Lower leg skin (tissue), 3 donors: ENCODE measurements around the gene AP2A1.

ENCODE experiments used
- POLR2A ChIP-seq, 2 donors: fragments of 450-650 bp; IDR thresholded peaks; one replicate each; pipeline ENCODE4 v1.6.1; 2016 to 2017; ENCODE audit warnings: antibody characterized with exemption in 2 of 2, mild to moderate bottlenecking in 1 of 2, moderate library complexity in 1 of 2
- TF ChIP-seq, protein P1 (sequence below), 3 donors: fragments of 450-650 bp; IDR thresholded peaks; one replicate each; pipeline ENCODE4 v1.5.1; 2016; ENCODE audit warnings: antibody characterized with exemption in 3 of 3, mild to moderate bottlenecking in 3 of 3, moderate library complexity in 2 of 3

DNA sequence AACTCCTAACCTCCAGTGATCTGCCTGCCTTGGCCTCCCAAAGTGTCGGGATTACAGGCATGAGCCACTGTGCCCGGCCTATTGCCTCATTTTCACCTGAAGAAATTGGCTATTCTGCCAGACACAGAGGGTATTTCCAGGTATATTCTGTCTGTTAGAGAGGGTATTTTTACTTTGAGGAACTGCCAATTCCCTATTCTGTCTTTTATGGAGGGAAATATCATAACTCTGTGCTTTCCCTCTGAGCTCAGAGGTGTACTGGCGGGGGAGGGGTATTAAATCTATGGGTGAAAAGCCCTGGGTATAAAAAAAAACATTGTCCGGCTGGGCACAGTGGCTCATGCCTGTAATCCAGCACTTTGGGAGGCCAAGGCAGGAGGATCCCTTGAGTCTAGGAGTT lies 28.5 kb upstream of the AP2A1 start:
- TF ChIP-seq, protein P1, sequence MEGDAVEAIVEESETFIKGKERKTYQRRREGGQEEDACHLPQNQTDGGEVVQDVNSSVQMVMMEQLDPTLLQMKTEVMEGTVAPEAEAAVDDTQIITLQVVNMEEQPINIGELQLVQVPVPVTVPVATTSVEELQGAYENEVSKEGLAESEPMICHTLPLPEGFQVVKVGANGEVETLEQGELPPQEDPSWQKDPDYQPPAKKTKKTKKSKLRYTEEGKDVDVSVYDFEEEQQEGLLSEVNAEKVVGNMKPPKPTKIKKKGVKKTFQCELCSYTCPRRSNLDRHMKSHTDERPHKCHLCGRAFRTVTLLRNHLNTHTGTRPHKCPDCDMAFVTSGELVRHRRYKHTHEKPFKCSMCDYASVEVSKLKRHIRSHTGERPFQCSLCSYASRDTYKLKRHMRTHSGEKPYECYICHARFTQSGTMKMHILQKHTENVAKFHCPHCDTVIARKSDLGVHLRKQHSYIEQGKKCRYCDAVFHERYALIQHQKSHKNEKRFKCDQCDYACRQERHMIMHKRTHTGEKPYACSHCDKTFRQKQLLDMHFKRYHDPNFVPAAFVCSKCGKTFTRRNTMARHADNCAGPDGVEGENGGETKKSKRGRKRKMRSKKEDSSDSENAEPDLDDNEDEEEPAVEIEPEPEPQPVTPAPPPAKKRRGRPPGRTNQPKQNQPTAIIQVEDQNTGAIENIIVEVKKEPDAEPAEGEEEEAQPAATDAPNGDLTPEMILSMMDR (IDR thresholded peaks at IDR 0.05), result no peak
- TF ChIP-seq POLR2A (IDR thresholded peaks at IDR 0.05), result no peak
